GM19240 (cell line): Measurements from ENCODE around the gene OR13C8.

Experiments used
- DNase-seq: peaks from one replicate; pipeline ENCODE4 v3.0.0; 2011; ENCODE audit warnings: low spot score; ENCODE audit not compliant: insufficient read length

OR13C8 gene

DNA sequence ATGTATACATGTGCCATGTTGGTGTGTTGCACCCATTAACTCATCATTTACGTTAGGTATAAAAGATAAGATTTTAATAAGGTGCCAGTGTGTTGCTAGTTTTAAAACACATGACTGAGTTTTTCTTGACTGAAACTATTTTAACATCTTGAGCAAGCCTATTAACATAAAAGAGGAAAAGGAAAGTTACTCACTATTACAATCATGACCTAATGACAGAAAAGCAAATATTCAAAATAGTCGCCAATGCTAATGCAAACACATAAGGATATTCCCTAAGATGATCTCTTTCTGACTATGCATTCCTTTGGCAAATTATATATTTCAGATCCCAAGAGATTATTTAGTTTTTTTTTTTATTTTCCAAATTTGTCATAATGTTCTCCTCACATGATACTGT lies 42.2 kb downstream of the OR13C8 start:
- no peak for DNase-seq

DNA sequence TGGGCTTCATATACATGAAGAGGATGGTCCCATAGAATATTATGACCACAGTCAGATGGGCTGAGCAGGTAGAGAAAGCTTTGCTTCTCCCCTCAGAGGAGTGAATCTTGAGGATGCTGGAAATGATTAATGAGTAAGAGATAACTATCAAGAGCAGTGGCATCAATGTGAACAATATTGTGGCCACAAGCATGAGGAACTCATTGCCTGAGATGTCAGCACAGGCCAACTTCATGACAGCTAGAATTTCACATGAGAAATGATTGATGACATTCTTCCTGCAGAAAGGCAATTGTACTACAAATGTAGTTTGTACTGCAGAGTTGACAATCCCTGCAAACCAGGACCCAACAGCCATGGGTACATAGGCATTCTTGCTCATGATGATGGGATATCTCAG lies 48.5 kb downstream of the OR13C8 start:
- no peak for DNase-seq

DNA sequence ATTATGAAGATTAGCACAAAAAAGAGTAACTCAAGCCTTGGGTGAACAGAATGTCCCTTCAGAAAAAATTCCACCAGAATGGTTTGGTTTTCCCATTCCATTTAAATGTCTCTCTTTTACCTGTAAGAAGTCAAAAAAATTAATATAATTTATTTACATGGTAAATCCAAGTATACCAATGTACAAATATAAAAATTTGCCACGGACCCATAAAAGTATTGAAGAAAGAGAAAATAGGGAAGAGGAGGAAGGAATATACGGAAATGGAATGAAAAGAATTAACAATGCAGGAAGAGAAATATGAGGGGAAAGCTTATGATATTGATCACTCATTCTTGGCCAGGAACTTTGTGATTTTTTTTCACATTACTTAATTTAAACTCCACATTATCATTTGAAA lies 49.1 kb downstream of the OR13C8 start, which contains the start of gene OR13C9:
TSS of gene OR13C9 (minus strand) at position 101 of the 400 bp plus-strand sequence. CDS start at position 101, 0 bp downstream.
- DNase-seq, result no peak
